Liver (tissue), 9 donors: ENCODE measurements around the gene SOX10. TPM values are rescaled to one million over a fixed set of nuclear protein-coding genes. Genes with fewer than 3 reads are reported as not detected.

Experiments used
- DNase-seq: peaks from one replicate; pipeline ENCODE4 v3.0.0-alpha.2; 2017; ENCODE audit warnings: low spot score
- H3K27ac ChIP-seq, 2 donors: one replicate each; pipeline ENCODE4 v1.7.0; 2013; ENCODE audit warnings: inconsistent platforms in 2 of 2, low read length in 2 of 2, control low read depth in 1 of 2, low read depth in 1 of 2, mild to moderate bottlenecking in 1 of 2
- H3K27me3 ChIP-seq, 4 donors: one replicate each; pipeline versions ENCODE4 v1.6.1 to v1.7.0; 2013; ENCODE audit warnings: low read length in 3 of 4, inconsistent platforms in 1 of 4, mild to moderate bottlenecking in 1 of 4, moderate library complexity in 1 of 4; ENCODE audit not compliant: control insufficient read depth in 4 of 4, insufficient read depth in 4 of 4
- H3K36me3 ChIP-seq, 4 donors: one replicate each; pipeline versions ENCODE4 v1.6.1 to v1.7.0; 2013; ENCODE audit warnings: low read length in 3 of 4, mild to moderate bottlenecking in 3 of 4, low read depth in 1 of 4, moderate library complexity in 1 of 4; ENCODE audit not compliant: control insufficient read depth in 4 of 4, insufficient read depth in 3 of 4
- H3K4me1 ChIP-seq, 4 donors: one replicate each; pipeline versions ENCODE4 v1.6.1 to v1.7.0; 2013; ENCODE audit warnings: low read length in 3 of 4, mild to moderate bottlenecking in 3 of 4, moderate library complexity in 1 of 4; ENCODE audit not compliant: control insufficient read depth in 4 of 4, insufficient read depth in 4 of 4
- H3K4me3 ChIP-seq, 3 donors: one replicate each; pipeline versions ENCODE4 v1.6.1 to v1.7.0; 2013; ENCODE audit warnings: low read length in 3 of 3, control low read depth in 1 of 3, low read depth in 1 of 3, mild to moderate bottlenecking in 1 of 3
- H3K9ac ChIP-seq, 2 donors: one replicate each; pipeline ENCODE4 v1.7.0; 2013; ENCODE audit warnings: low read length in 2 of 2, mild to moderate bottlenecking in 2 of 2, moderate library complexity in 2 of 2, control low read depth in 1 of 2, low read depth in 1 of 2
- H3K9me3 ChIP-seq, 4 donors: one replicate each; pipeline versions ENCODE4 v1.6.1 to v1.7.0; 2013; ENCODE audit warnings: low read length in 3 of 4; ENCODE audit not compliant: control insufficient read depth in 4 of 4
- CTCF ChIP-seq: fragments of 150-350 bp; IDR thresholded peaks from 2 replicates; pipeline ENCODE4 v1.5.1; 2017; ENCODE audit warnings: improper control_type of control experiment, low read depth, low read length; ENCODE audit not compliant: missing input control
- JUND ChIP-seq, 2 donors: IDR thresholded peaks; 2 replicates each; pipeline ENCODE4 v1.6.1; 2016; ENCODE audit warnings: antibody characterized with exemption in 2 of 2
- REST ChIP-seq: IDR thresholded peaks from 2 replicates; pipeline ENCODE4 v1.6.1; 2016; ENCODE audit warnings: antibody characterized with exemption, mild to moderate bottlenecking
- RXRA ChIP-seq, 2 donors: IDR thresholded peaks; 2 replicates each; pipeline ENCODE4 v1.6.1; 2017 to 2018; ENCODE audit warnings: antibody characterized with exemption in 2 of 2, mild to moderate bottlenecking in 1 of 2
- TAF1 ChIP-seq: conservative IDR thresholded peaks from 2 replicates; pipeline ENCODE4 v1.6.1; 2016; ENCODE audit warnings: antibody characterized with exemption, mild to moderate bottlenecking
- WGBS: extraction: QIAGEN DNeasy Blood & Tissue Kit; methylation state at CpG from one replicate; pipeline ENCODE4 v1.1.7; 2013; 5-methylcytosine and 5-hydroxymethylcytosine counted together
- polyA plus RNA-seq, 2 donors: library from polyadenylated mRNA; stranded (reverse) in 1 of 2; unstranded in 1 of 2; fragments of 200-250 nt in 1 of 2; fragments of >200 nt in 1 of 2; fragmentation: Nextera tagmentation in 1 of 2; extraction: Ambion mirVana in 1 of 2; gene quantifications; one replicate each; pipeline versions ENCODE4 v1.2.1 to v1.2.3, GENCODE V29; 2013 to 2015
- total RNA-seq, 2 donors: library from RNA; depleted of rRNA; stranded (reverse); fragments of >200 nt; gene quantifications; one replicate each; pipeline ENCODE4 v1.2.3, GENCODE V29; 2014
- TF ChIP-seq, protein P1 (sequence below): IDR thresholded peaks from 2 replicates; pipeline ENCODE4 v1.6.1; 2016; ENCODE audit warnings: antibody characterized with exemption
- donor health status: healthy.
- donor health status: healthy.
- donor health status: healthy.
- donor health status: healthy.
- donor health status: healthy.

SOX10 gene
- total RNA-seq (under 1 TPM; 0.05 to 0.08 TPM), polyA plus RNA-seq (under 1 TPM; 0.06 to 0.29 TPM)

- Histone ChIP-seq H3K9me3 (no peaks in the 10 kb centered on the region), H3K27me3 (no peaks in the 10 kb centered on the region), H3K36me3 (no peaks in the 10 kb centered on the region), H3K27ac (no peak within 1 kb of the TSS), H3K4me3 (no peak within 1 kb of the TSS), H3K4me1 (peaks cover 10 to 27% (median 22%) of the 10 kb centered on the region in 4 donors), H3K9ac (no peak within 1 kb of the TSS)
- 86% methylated on average over 42 of the region's 42 CpGs for WGBS
- TF ChIP-seq REST = no peak
- TF ChIP-seq, protein P1, sequence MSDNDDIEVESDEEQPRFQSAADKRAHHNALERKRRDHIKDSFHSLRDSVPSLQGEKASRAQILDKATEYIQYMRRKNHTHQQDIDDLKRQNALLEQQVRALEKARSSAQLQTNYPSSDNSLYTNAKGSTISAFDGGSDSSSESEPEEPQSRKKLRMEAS = no peak
- no peak for TF ChIP-seq CTCF
- no peak for TF ChIP-seq JUND (IDR thresholded peaks at IDR 0.05)
- no peak for DNase-seq
These were observed at the start of gene SOX10 for GRCh38 chr22:37983860-37984791. Gene SOX10 (minus strand): TSS chr22:37984555. CDS start chr22:37983784, 771 bp downstream.

DNA sequence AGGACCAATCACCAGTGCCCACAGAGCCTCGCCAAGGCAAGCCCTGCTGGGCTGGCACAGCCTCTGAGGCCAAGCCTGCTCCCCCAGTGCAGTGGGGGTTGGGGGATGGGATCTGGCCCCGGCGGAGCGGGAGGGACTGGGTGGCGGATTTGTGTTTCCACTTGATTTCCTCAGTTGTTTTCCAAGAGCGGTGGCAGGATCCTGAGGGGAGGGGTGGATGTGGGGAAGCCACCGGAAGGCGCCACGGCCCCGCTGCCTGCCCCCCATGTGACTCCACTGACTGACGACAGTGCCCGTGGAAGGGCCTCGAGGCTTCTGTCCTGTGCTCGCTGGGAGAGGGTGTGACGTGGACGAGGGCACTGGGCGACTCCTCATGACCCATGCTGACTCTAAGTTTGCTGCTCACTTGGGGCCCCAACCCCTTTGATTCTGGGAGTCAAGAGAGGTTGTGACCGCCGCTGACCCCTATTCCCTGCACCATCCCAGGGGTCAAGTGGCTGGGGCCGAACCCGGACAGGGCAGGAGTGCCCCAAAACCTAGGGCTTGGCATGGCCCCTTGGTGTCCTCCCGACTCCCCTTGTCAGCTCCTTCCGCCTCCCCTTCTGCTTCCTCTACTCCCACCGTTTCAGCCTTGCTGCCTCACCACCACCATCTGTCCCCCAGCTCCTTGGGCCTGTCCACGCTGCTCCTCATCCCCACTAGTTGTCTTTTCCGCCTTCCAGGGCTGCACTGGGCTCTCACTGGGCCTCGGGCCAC lies 49.3 kb upstream of the SOX10 start:
- Histone ChIP-seq H3K4me1 (peaks cover 0 to 4% (median under 1%) of the 10 kb centered on the region in 4 donors), H3K9me3 (no peaks in the 10 kb centered on the region), H3K27ac (peak overlapping the region; percentile 41 to 72), H3K4me3 (no peak overlapping the region), H3K27me3 (no peaks in the 10 kb centered on the region), H3K36me3 (no peaks in the 10 kb centered on the region), H3K9ac (no peak overlapping the region)
- WGBS = 81% methylated on average over 27 of the region's 27 CpGs
- DNase-seq = no peak
- TF ChIP-seq RXRA (IDR thresholded peaks at IDR 0.05) (peak in 1 of 2 donors; percentile 2), TAF1 (no peak)
